GM23338 (cell line): ENCODE data around the gene LHX4. TPM values are rescaled to one million over a fixed set of nuclear protein-coding genes. Genes with fewer than 3 reads are reported as not detected.

Source experiments
- ATAC-seq: fragments of 200-7000 bp; cut with Tn5 transposase; 3 replicates; pipeline ENCODE4 v1.9.1; 2020
- DNase-seq: peaks from one replicate; pipeline ENCODE4 v3.0.0-alpha.2; 2015; ENCODE audit warnings: low spot score
- H2AFZ ChIP-seq: fragments of 200-600 bp; sonication (generic); 2 replicates; pipeline ENCODE4 v1.8.0; 2016; ENCODE audit warnings: antibody characterized with exemption, mild to moderate bottlenecking, moderate library complexity
- H3F3A ChIP-seq: fragments of 200-600 bp; sonication (generic); replicated peaks from 2 replicates; pipeline ENCODE4 v1.8.0; 2017; ENCODE audit warnings: antibody characterized with exemption, mixed run types, low read depth
- H3K27ac ChIP-seq: fragments of 200-600 bp; sonication (generic); 2 replicates; pipeline ENCODE4 v1.6.1; 2016; ENCODE audit warnings: low read depth
- H3K27me3 ChIP-seq: fragments of 200-600 bp; sonication (generic); 2 replicates; pipeline ENCODE4 v1.8.0; 2016; ENCODE audit warnings: mild to moderate bottlenecking, mixed run types, moderate library complexity; ENCODE audit not compliant: insufficient read depth
- H3K36me3 ChIP-seq: fragments of 200-600 bp; sonication (generic); 2 replicates; pipeline ENCODE4 v1.8.0; 2016; ENCODE audit warnings: mild to moderate bottlenecking; ENCODE audit not compliant: insufficient read depth
- H3K4me1 ChIP-seq: fragments of 200-600 bp; sonication (generic); 2 replicates; pipeline ENCODE4 v1.8.0; 2016; ENCODE audit warnings: mild to moderate bottlenecking, moderate library complexity; ENCODE audit not compliant: insufficient read depth
- H3K4me2 ChIP-seq: fragments of 200-600 bp; sonication (generic); 2 replicates; pipeline ENCODE4 v1.7.1; 2017; ENCODE audit warnings: mixed run types
- H3K4me3 ChIP-seq: fragments of 200-600 bp; sonication (generic); 2 replicates; pipeline ENCODE4 v1.6.1; 2016; ENCODE audit warnings: mixed run types
- H3K79me2 ChIP-seq: fragments of 200-600 bp; sonication (generic); replicated peaks from 2 replicates; pipeline ENCODE4 v1.8.0; 2017; ENCODE audit warnings: mild to moderate bottlenecking; ENCODE audit not compliant: insufficient read depth
- H3K9me2 ChIP-seq: fragments of 200-600 bp; sonication (generic); 2 replicates; pipeline ENCODE4 v1.8.0; 2017; ENCODE audit not compliant: insufficient read depth
- H4K20me1 ChIP-seq: fragments of 200-600 bp; sonication (generic); replicated peaks from 2 replicates; pipeline ENCODE4 v1.8.0; 2017; ENCODE audit warnings: mild to moderate bottlenecking; ENCODE audit not compliant: insufficient read depth
- H3K27ac Mint-ChIP-seq: 2 replicates; pipeline ENCODE4 v1.8.0; 2020; ENCODE audit warnings: inconsistent platforms, mild to moderate bottlenecking, moderate library complexity, mixed read lengths
- H3K27me3 Mint-ChIP-seq: 3 replicates; pipeline ENCODE4 v1.8.0; 2022; ENCODE audit warnings: low read depth, mild to moderate bottlenecking, moderate library complexity, mixed read lengths, inconsistent platforms; ENCODE audit not compliant: insufficient read depth, poor library complexity
- H3K36me3 Mint-ChIP-seq: 3 replicates; pipeline ENCODE4 v1.8.0; 2021; ENCODE audit warnings: low read depth, mild to moderate bottlenecking, inconsistent platforms, moderate library complexity, mixed read lengths
- H3K4me1 Mint-ChIP-seq: 3 replicates; pipeline ENCODE4 v1.8.0; 2020; ENCODE audit warnings: mild to moderate bottlenecking, inconsistent platforms, mixed read lengths
- H3K4me3 Mint-ChIP-seq: 3 replicates; pipeline ENCODE4 v1.8.0; 2021; ENCODE audit warnings: moderate library complexity, mild to moderate bottlenecking, inconsistent platforms, mixed read lengths
- H3K9me3 Mint-ChIP-seq: 3 replicates; pipeline ENCODE4 v1.8.0; 2020; ENCODE audit warnings: moderate library complexity, mild to moderate bottlenecking, inconsistent platforms, mixed read lengths
- CREB1 ChIP-seq: fragments of 250-450 bp; sonication (Bioruptor Pico); IDR thresholded peaks from 2 replicates; pipeline ENCODE4 v1.5.0; 2020; ENCODE audit warnings: low read depth, mild to moderate bottlenecking, moderate library complexity
- CTCF ChIP-seq, 2 experiments: fragments of 200-600 bp in 1 of 2; sonication (generic) in 1 of 2; conservative IDR thresholded peaks; 2 replicates each; pipeline versions ENCODE4 v1.5.1 to v1.6.1; 2016 to 2017; ENCODE audit warnings: antibody characterized with exemption in 2 of 2, low read depth in 2 of 2, mild to moderate bottlenecking in 2 of 2, moderate library complexity in 1 of 2
- ETS1 ChIP-seq: IDR thresholded peaks from 2 replicates; pipeline ENCODE4 v1.6.1; 2016; ENCODE audit warnings: antibody characterized with exemption
- EZH2phosphoT487 ChIP-seq: fragments of 200-600 bp; sonication (generic); IDR thresholded peaks from one replicate; pipeline ENCODE4 v1.8.1; 2018; ENCODE audit warnings: antibody characterized with exemption; ENCODE audit not compliant: unreplicated experiment
- JUNB ChIP-seq: IDR thresholded peaks from one replicate; pipeline ENCODE4 v1.6.1; 2016; ENCODE audit warnings: antibody characterized with exemption; ENCODE audit not compliant: unreplicated experiment
- NANOG ChIP-seq: IDR thresholded peaks from 2 replicates; pipeline ENCODE4 v1.6.1; 2016; ENCODE audit warnings: antibody characterized with exemption, borderline replicate concordance
- POLR2AphosphoS5 ChIP-seq: IDR thresholded peaks from 2 replicates; pipeline ENCODE4 v1.6.1; 2016; ENCODE audit warnings: antibody characterized with exemption, low read depth
- REST ChIP-seq: IDR thresholded peaks from one replicate; pipeline ENCODE4 v1.6.1; 2018; ENCODE audit warnings: antibody characterized with exemption; ENCODE audit not compliant: unreplicated experiment
- STAT1 ChIP-seq: IDR thresholded peaks from one replicate; pipeline ENCODE4 v1.6.1; 2016; ENCODE audit warnings: antibody characterized with exemption; ENCODE audit not compliant: unreplicated experiment
- ZNF114 ChIP-seq: fragments of 250-450 bp; sonication (Bioruptor Pico); IDR thresholded peaks from 2 replicates; pipeline ENCODE4 v1.5.0; 2020; ENCODE audit warnings: mild to moderate bottlenecking, moderate library complexity
- ZNF331 ChIP-seq: fragments of 250-450 bp; sonication (Bioruptor Pico); IDR thresholded peaks from 2 replicates; pipeline ENCODE4 v1.5.0; 2020; ENCODE audit warnings: low read depth, mild to moderate bottlenecking, moderate library complexity
- polyA plus RNA-seq: library from polyadenylated mRNA; unstranded; fragments of >200 nt; fragmentation: Nextera tagmentation; extraction: Ambion mirVana; gene quantifications from 2 replicates; pipeline ENCODE4 v1.2.1, GENCODE V29; 2016
- total RNA-seq: library from RNA; depleted of rRNA; stranded (reverse); fragments of >200 nt; shearing (Covaris generic); gene quantifications from 2 replicates; pipeline ENCODE4 v1.2.3, GENCODE V29; 2014

LHX4 gene
- total and polyA plus RNA-seq, 2 experiments from 2014 or later: 1.4 to 2.5 TPM

- Histone ChIP-seq H3K4me3 (no peak overlapping the region), H3K27ac (no peak overlapping the region), H3K4me2 (no peak overlapping the region), H3K36me3 (no peaks in the 10 kb centered on the region), H3K4me1 (peaks cover 11% of the 10 kb centered on the region), H3K79me2 (no peaks in the 10 kb centered on the region), H3K9me2 (no peaks in the 10 kb centered on the region), H3K27me3 (no peaks in the 10 kb centered on the region), H4K20me1 (no peaks in the 10 kb centered on the region), H2AFZ (no peak overlapping the region), H3F3A (no peaks in the 10 kb centered on the region)
- Mint-ChIP-seq H3K27ac (no peak overlapping the region), H3K9me3 (no peaks in the 10 kb centered on the region; the same call in 2 of the 3 replicates), H3K4me3 (no peak overlapping the region), H3K4me1 (peaks cover 32% of the 10 kb centered on the region), H3K27me3 (peaks cover 18% of the 10 kb centered on the region), H3K36me3 (no peaks in the 10 kb centered on the region; the same call in 2 of the 3 replicates)
- no peak for ATAC-seq
- no peak for DNase-seq
- no peak for TF ChIP-seq POLR2AphosphoS5
- no peak for TF ChIP-seq CREB1
- no peak for TF ChIP-seq CTCF (conservative IDR thresholded peaks at IDR 0.05; ENCODE audit: low read depth in 2 of 2)
- no peak for TF ChIP-seq EZH2phosphoT487
- TF ChIP-seq REST: no peak
- no peak for TF ChIP-seq STAT1
- TF ChIP-seq ETS1: no peak
- TF ChIP-seq ZNF331: no peak
- no peak for TF ChIP-seq ZNF114 (CRISPR knock-in tag)
Measured at GRCh38 chr1:180260541-180260940, 30.5 kb downstream of the LHX4 start.

- DNase-seq: no peak
- H3K4me1 Mint-ChIP-seq: peaks cover 36% of the 10 kb centered on the region
- no peaks in the 10 kb centered on the region for H3K79me2 ChIP-seq
- ATAC-seq: no peak
- H3K9me3 Mint-ChIP-seq: no peaks in the 10 kb centered on the region; the same call in 2 of the 3 replicates
- no peaks in the 10 kb centered on the region for H4K20me1 ChIP-seq
- H3K9me2 ChIP-seq: no peaks in the 10 kb centered on the region
- no peaks in the 10 kb centered on the region; the same call in 2 of the 3 replicates for H3K36me3 Mint-ChIP-seq
- H2AFZ ChIP-seq: no peak overlapping the region
- no peak overlapping the region for H3K4me2 ChIP-seq
- peaks cover 11% of the 10 kb centered on the region for H3K4me1 ChIP-seq
- no peak overlapping the region for H3K27ac ChIP-seq
- H3K4me3 Mint-ChIP-seq: no peak overlapping the region
- no peaks in the 10 kb centered on the region for H3K27me3 ChIP-seq
- no peaks in the 10 kb centered on the region for H3K36me3 ChIP-seq
- H3K4me3 ChIP-seq: no peak overlapping the region
- peaks cover 18% of the 10 kb centered on the region for H3K27me3 Mint-ChIP-seq
- H3F3A ChIP-seq: no peaks in the 10 kb centered on the region
- no peak overlapping the region for H3K27ac Mint-ChIP-seq
- TF ChIP-seq STAT1 (no peak), NANOG (no peak), ZNF331 (no peak), REST (no peak), JUNB (no peak), CTCF (conservative IDR thresholded peaks at IDR 0.05; ENCODE audit: low read depth in 2 of 2) (no peak), CREB1 (no peak)
Measured at GRCh38 chr1:180261030-180261429, 31.0 kb downstream of the LHX4 start.
